ENCODE data around the gene VIPR2.
"Not testable (repeated sequence)": the region's sequence is repeated elsewhere in the genome, so short reads cannot be mapped to it uniquely, and the experiment has no call there.

VIPR2 gene

GRCh38 chr7:159102681-159103381 is 41.8 kb downstream of the VIPR2 start:
- DNase-seq = no peak

DNA sequence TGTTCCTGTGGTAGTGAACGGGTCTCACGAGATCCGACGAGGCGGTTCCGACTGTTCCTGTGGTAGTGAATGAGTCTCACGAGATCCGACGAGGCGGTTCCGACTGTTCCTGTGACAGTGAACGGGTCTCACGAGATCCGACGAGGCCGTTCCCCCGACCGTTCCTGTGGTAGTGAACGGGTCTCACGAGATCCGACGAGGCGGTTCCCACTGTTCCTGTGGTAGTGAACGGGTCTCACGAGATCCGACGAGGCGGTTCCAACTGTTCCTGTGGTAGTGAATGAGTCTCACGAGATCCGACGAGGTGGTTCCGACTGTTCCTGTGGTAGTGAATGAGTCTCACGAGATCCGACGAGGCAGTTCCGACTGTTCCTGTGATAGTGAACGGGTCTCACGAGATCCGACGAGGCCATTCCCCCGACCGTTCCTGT is 43.0 kb downstream of the VIPR2 start:
- DNase-seq = not testable (repeated sequence)

DNA sequence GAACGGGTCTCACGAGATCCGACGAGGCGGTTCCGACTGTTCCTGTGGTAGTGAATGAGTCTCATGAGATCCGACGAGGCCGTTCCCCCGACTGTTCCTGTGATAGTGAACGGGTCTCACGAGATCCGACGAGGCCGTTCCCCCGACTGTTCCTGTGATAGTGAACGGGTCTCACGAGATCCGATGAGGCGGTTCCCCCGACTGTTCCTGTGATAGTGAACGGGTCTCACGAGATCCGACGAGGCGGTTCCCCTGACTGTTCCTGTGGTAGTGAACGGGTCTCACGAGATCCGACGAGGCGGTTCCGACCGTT is 43.6 kb downstream of the VIPR2 start:
- not testable (repeated sequence) for DNase-seq

DNA sequence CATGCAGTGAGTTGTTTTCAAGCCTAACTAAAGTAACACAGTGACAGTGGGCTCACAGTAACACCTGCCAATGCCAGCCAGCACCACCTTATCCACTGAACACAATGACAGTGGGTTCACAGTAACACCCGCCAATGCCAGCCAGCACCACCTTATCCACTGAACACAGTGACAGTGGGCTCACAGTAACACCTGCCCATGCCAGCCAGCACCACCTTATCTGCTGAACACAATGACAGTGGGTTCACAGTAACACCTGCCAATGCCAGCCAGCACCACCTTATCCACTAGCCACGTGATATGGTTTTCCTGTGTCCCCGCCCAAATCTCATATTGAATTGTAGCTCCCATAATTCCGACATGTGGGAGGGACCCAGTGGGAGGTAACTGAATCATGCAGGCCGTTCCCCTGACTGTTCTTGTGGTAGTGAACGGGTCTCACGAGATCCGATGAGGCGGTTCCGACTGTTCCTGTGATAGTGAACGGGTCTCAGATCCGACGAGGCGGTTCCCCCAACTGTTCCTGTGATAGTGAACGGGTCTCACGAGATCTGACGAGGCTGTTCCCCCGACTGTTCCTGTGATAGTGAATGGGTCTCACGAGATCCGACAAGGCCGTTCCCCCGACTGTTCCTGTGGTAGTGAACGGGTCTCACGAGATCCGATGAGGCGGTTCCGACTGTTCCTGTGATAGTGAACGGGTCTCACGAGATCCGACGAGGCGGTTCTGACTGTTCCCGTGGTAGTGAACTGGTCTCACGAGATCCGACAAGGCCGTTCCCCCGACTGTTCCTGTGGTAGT is 44.2 kb downstream of the VIPR2 start:
- not testable (repeated sequence) for DNase-seq

- no peak for DNase-seq
These were observed 44.9 kb downstream of the VIPR2 start for GRCh38 chr7:159099711-159100231.

GRCh38 chr7:159098811-159099655 is 45.6 kb downstream of the VIPR2 start:
- DNase-seq = no peak

- DNase-seq = no peak
These were observed 46.3 kb downstream of the VIPR2 start for GRCh38 chr7:159098424-159098786.

GRCh38 chr7:159097661-159098423 is 46.8 kb downstream of the VIPR2 start:
- no peak for DNase-seq

DNA sequence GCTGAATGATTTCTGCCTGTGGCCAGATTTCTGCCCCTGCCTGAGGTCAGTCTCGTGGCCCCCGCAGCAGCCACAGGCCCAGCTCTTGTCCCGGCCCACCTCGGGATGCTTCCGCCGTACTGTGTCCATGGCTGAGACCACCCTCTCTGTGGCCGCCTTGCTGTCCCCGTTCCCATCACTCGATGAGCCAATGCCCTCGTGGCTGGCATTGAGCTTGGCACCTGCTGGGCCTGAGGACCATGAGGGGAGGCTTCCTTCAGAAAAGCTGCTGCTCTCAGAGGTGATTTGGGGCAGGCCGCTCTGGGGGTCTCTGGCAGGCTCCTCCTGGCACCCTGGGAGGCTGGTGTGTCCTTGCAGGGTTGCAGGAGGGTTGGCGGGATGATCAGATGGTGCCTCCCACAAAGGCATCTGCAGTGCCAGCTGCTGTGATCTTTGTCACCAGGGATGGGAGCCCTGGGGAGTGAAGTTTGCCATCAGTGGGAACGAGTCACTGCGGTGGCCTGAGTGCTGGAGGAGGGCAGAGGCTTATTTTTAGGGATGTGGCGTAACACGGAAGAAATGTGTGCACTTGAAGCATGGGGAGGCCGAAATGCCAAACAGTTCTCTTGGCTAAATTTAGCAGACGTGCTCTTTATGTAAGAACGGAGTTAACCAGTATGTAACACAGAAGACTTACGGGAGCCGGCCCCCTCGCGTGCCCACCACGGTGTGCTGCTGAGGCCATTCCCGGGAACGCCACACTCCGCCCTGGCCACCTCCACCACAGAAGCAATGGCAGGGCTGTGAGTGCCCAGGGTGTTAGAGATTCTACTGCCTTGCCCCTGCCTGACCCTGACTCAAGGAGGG is 47.7 kb downstream of the VIPR2 start:
- DNase-seq = no peak

DNA sequence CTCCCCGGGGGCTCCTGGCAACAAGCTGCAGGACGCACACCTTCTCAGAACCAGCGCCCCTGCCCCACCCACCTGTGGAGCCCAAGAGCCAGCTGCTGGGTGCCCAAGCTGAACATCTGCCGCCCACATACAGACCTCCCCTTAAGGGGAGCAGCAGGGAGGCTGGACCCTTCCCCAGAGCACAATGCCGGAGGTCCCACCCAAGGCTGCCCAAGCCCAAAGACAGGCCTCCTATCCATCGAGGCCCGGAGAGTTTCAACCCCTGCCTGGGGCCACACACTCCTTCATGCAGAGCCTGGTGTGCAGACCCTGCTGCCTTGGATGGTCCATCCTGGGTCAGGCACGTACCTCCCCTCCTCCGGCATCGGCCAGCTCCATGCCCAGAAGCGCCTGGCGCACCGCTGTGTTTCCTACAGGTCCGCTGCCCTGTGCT is 48.7 kb downstream of the VIPR2 start:
- no peak for DNase-seq

DNA sequence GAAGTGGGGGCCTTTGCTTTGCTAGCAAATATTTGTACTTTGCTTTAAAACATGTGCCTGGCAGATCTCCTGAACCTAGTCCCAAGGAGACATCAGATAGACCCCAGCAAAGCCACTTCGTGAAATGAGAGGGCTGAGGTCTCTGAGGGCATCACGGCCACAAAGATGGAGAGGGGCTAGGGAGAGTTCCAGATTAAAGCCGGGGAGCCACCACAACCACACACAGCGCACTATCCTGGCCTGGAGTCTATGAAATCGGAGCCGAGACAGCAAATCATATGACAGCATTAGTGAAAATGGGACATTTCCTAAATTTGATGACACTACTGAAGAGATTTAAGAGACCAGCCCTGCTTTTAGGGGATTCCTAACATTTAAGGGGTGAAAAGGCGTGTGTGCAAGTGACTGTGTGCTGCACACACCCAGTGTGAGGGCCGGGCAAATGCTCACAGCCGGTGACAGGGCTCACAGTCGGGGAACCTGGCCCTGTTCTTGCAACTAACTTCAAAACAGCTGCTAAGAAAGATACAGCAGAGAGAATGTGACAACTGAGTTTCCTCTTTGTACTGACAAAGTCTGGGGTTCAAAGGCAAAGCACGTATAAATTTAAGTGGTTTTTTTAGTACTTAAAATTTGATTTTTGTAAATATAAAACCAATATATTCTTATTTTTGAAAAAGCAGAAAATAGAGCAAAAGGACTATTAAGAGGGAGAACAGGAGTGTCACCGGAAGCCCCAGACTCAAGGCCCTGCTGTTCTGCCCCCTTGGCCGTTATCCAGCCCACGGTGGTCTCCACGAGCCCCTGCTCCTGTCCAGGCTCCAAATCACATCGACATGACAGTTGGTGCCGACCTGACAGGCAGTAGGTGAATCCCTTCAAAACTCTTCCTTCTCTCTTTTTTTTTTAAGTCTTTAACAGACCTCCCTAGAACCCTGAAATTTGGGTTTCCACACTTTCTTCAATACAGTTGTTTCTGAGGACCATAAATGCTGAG is 49.5 kb downstream of the VIPR2 start:
- no peak for DNase-seq

GRCh38 chr7:159094023-159094740 is 50.5 kb downstream of the VIPR2 start:
- DNase-seq = no peak

DNA sequence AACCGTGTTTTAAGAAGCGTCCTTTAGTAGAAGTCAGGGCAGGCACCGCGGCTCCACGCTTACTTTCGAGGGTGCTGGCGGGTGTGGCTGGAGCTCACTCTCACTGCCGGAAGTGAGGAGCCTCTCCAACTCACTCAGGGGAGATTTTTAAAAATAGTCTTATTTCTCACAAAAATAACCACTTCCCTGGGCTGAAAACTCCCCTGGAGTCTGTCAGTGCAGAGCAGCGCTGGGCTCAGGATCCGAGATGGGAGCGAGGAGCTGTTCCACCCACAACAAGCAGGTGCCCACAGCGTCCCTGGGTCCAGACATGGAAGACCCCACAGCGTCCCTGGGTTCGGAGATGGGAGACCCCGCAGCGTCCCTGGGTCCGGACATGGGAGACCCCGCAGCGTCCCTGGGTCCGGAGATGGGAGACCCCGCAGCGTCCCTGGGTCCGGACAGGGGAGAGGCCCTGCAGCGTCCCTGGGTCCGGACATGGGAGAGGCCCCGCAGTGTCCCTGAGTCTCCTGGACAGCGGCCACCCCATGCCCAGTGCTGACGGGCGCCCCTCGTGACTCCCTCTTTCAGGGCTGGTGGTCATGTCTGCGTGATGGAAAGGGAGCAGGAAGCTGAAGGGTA is 51.2 kb downstream of the VIPR2 start:
- no peak for DNase-seq

- no peak for DNase-seq
These were observed 52.0 kb downstream of the VIPR2 start for GRCh38 chr7:159092701-159093121.

DNA sequence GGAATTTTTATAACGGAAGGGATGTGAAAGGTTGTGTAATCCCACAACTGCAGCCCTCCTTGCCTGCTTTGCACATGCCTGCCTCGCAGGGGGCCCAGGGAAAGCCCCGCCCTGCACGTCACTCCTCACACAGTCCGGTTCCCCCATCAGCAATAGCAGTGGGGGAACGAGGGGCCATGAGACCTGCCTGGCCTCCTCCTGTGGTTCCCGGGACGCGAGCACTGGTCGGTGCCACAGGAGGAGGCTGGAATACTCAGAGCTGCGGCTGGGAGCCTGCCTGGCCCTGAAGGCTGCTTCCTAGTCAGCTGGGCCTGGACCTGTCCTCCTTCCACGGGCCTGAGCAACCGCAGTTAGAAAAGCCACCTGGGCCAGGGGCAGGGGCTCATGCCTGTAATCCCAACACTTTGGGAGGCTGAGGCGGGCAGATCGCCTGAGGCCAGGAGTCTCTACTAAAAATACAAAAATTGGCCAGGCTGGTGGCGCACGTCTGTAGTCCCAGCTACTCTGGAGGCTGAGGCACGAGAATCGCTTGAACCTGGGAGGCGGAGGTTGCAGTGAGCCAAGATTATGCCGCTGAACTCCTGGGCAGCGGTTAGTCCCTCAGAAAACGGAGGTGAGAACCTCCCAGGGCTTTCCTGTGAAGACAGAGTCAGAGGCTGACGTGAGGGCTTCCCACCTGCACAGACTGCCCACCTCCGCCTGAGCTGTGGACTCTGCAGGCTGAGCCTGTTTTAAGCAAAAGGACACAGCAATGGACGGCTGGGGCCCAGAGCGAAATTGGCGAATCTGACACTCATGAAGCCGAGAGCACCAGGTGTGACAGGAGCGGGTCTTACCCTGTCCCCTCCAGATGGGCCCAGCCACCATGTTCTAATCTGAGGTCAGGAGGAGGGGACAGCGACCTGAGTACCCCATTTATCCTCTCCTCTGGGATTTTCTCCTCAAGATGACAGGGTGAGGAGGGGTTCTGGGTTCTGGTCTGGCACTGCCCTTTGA is 52.9 kb downstream of the VIPR2 start:
- no peak for DNase-seq

GRCh38 chr7:159091041-159091440 is 53.6 kb downstream of the VIPR2 start:
- no peak for DNase-seq

DNA sequence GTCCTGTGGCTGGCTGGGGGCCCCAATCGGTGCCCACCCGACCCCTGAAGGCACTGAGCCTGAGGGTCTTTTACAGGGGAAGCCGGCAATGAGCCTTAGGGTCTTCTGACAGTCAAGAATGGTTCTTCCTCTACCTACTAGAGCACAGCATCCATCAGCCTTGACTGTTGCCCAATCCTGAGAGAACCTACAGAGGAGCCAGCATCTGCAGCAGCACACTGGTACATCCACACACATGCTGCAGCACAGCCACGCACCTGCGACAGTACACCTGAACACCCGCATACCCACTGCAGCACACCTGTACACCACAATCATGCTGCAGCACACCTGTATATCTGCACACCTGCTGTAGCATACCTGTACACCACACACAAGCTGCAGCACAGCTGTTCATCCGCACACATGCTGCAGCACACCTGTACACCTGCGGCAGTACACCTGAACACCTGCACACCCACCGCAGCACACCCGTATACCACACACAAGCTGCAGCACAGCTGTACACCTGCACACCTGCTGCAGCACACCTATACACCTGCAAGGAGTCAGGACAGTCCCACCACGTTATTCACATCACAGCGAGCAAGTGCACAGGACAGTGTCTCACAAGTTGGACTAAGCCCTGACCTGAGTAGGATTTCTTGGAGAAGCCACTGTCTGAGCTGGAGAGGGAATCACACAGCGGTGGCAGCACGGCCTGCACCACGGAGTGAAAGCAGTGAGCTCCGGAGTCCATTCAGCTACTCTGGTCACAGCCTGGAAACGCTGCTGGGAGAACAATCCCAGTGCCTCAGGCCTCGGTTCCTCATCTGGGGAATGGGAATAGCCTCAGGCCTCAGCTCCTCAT is 56.4 kb downstream of the VIPR2 start:
- no peak for DNase-seq

Data from cortex of kidney (tissue), 1 donor.